HCT116 (cell line): ENCODE data around the gene CRYAB. TPM values are rescaled to one million over a fixed set of nuclear protein-coding genes. Genes with fewer than 3 reads are reported as not detected.

Experiments used
- ATAC-seq: fragments of 200-7000 bp; cut with Tn5 transposase; 2 replicates; pipeline ENCODE4 v1.9.1; 2020; ENCODE audit warnings: mild to moderate bottlenecking, moderate library complexity
- BruUV-seq: library from RNA; stranded (reverse); fragments of 400-500 nt; replicated peaks from 2 replicates; lab custom pipeline; 2021; lab: Mats Ljungman, UMichigan
- CTCF ChIA-PET: fragments of 300-600 bp; sonication (Branson Sonifier 250); formaldehyde crosslinking; loops from one replicate; lab custom pipeline; 2021; ENCODE audit warnings: antibody characterized with exemption; lab: Charles Lee
- POLR2A ChIA-PET: fragments of 300-600, 350-600 bp; sonication (Branson Sonifier 250); formaldehyde crosslinking; loops from one replicate; lab custom pipeline; 2021; ENCODE audit warnings: antibody characterized with exemption; lab: Charles Lee
- RAD21 ChIA-PET, 2 experiments: fragments of 300-600 bp; sonication (Branson Sonifier 250); formaldehyde crosslinking; loops; one replicate each; lab custom pipeline; 2023; ENCODE audit warnings: low total read pairs in 2 of 2; ENCODE audit not compliant: uncharacterized antibody in 2 of 2, unreplicated experiment in 2 of 2, low non-redundant PET in 1 of 2; lab: Charles Lee
- DNase-seq: peaks from one replicate; pipeline ENCODE4 v3.0.0-alpha.2; 2010; ENCODE audit warnings: low read depth, low spot score
- H2AFZ ChIP-seq: fragments of 200-600 bp; shearing (Covaris generic), sonication (generic); 2 replicates; pipeline ENCODE4 v1.6.1; 2017; ENCODE audit warnings: low read depth, mixed run types, mixed read lengths, antibody characterized with exemption, low read length; ENCODE audit not compliant: poor library complexity, severe bottlenecking
- H3K27ac ChIP-seq: 2 replicates; pipeline ENCODE4 v1.5.1; 2012; ENCODE audit warnings: low read depth, low read length
- H3K27me3 ChIP-seq: fragments of 200-600 bp; sonication (generic); 2 replicates; pipeline ENCODE4 v1.6.1; 2016; ENCODE audit warnings: mixed run types, low read length, mixed read lengths; ENCODE audit not compliant: insufficient read depth
- H3K36me3 ChIP-seq, 2 experiments: fragments of 200-500 bp in 1 of 2; fragments of 200-600 bp in 1 of 2; sonication (Bioruptor generic) in 1 of 2; sonication (generic) in 1 of 2; 2 replicates each; pipeline versions ENCODE4 v1.5.1 to v1.6.1; 2014 to 2016; ENCODE audit warnings: low read length in 2 of 2, inconsistent platforms in 1 of 2, mixed read lengths in 1 of 2, mixed run types in 1 of 2; ENCODE audit not compliant: insufficient read depth in 2 of 2, control insufficient read depth in 1 of 2
- H3K4me1 ChIP-seq, 2 experiments: fragments of 200-600 bp in 1 of 2; sonication (generic) in 1 of 2; 2 replicates each; pipeline versions ENCODE4 v1.5.1 to v1.6.1; 2012 to 2017; ENCODE audit warnings: low read length in 2 of 2, inconsistent platforms in 1 of 2, mild to moderate bottlenecking in 1 of 2, mixed read lengths in 1 of 2, mixed run types in 1 of 2, moderate library complexity in 1 of 2; ENCODE audit not compliant: insufficient read depth in 2 of 2, control insufficient read depth in 1 of 2
- H3K4me2 ChIP-seq: fragments of 200-600 bp; sonication (generic); 2 replicates; pipeline ENCODE4 v1.6.1; 2017; ENCODE audit warnings: mixed run types, low read length, mixed read lengths
- H3K4me3 ChIP-seq, 2 experiments: fragments of 200-600 bp in 1 of 2; sonication (generic) in 1 of 2; replicated peaks in 1 of 2; 2 replicates each; pipeline ENCODE4 v1.5.1; 2011 to 2016; ENCODE audit warnings: low read length in 2 of 2, control low read depth in 1 of 2, low read depth in 1 of 2, mild to moderate bottlenecking in 1 of 2, mixed read lengths in 1 of 2, mixed run types in 1 of 2
- H3K79me2 ChIP-seq: fragments of 200-600 bp; sonication (generic); 2 replicates; pipeline ENCODE4 v1.6.1; 2017; ENCODE audit warnings: mild to moderate bottlenecking, mixed run types, low read length, moderate library complexity, mixed read lengths; ENCODE audit not compliant: insufficient read depth
- H3K9ac ChIP-seq: fragments of 200-600 bp; sonication (generic); 2 replicates; pipeline ENCODE4 v1.6.1; 2016; ENCODE audit warnings: low read length, mixed read lengths
- H3K9me2 ChIP-seq: fragments of 200-600 bp; sonication (generic), shearing (Covaris generic); 2 replicates; pipeline ENCODE4 v1.6.1; 2017; ENCODE audit warnings: mixed run types, mild to moderate bottlenecking, moderate library complexity; ENCODE audit not compliant: insufficient read depth
- H3K9me3 ChIP-seq, 2 experiments: fragments of 200-500 bp in 1 of 2; fragments of 200-600 bp in 1 of 2; sonication (Bioruptor generic) in 1 of 2; sonication (generic) in 1 of 2; 2 replicates each; pipeline ENCODE4 v1.6.1; 2014 to 2017; ENCODE audit warnings: low read length in 2 of 2, mixed read lengths in 2 of 2, inconsistent platforms in 1 of 2, low read depth in 1 of 2, mild to moderate bottlenecking in 1 of 2, mixed run types in 1 of 2, moderate library complexity in 1 of 2; ENCODE audit not compliant: control insufficient read depth in 1 of 2, insufficient read depth in 1 of 2
- H4K20me1 ChIP-seq: fragments of 200-600 bp; sonication (generic), shearing (Covaris generic); 2 replicates; pipeline ENCODE4 v1.6.1; 2017; ENCODE audit warnings: mixed run types, mild to moderate bottlenecking, moderate library complexity; ENCODE audit not compliant: insufficient read depth
- CEBPB ChIP-seq: IDR thresholded peaks from 2 replicates; pipeline ENCODE4 v1.6.1; 2012; ENCODE audit warnings: low read depth
- CTCF ChIP-seq, 3 experiments: fragments of 200-600 bp in 1 of 3; sonication (generic) in 1 of 3; IDR thresholded peaks in 2 of 3; conservative IDR thresholded peaks in 1 of 3; 2 replicates each; pipeline ENCODE4 v1.5.1; 2012 to 2017; ENCODE audit warnings: low read depth in 2 of 3, low read length in 2 of 3, antibody characterized with exemption in 1 of 3, borderline replicate concordance in 1 of 3, control low read depth in 1 of 3, mild to moderate bottlenecking in 1 of 3, mixed read lengths in 1 of 3, mixed run types in 1 of 3, moderate library complexity in 1 of 3; ENCODE audit not compliant: insufficient read depth in 1 of 3
- EGR1 ChIP-seq: IDR thresholded peaks from 2 replicates; pipeline ENCODE4 v1.6.1; 2012; ENCODE audit warnings: low read depth
- ELF1 ChIP-seq: IDR thresholded peaks from 2 replicates; pipeline ENCODE4 v1.6.1; 2012; ENCODE audit warnings: low read depth, borderline replicate concordance
- EZH2 ChIP-seq: fragments of 200-600 bp; sonication (generic); IDR thresholded peaks from 2 replicates; pipeline ENCODE4 v1.6.1; 2017; ENCODE audit warnings: antibody characterized with exemption, mixed run types
- EZH2phosphoT487 ChIP-seq: fragments of 200-600 bp; IDR thresholded peaks from 2 replicates; pipeline ENCODE4 v1.6.1; 2018; ENCODE audit warnings: antibody characterized with exemption, borderline replicate concordance
- FOSL1 ChIP-seq: IDR thresholded peaks from 2 replicates; pipeline ENCODE4 v1.6.1; 2012; ENCODE audit warnings: low read depth
- POLR2A ChIP-seq: IDR thresholded peaks from 2 replicates; pipeline ENCODE4 v1.7.0; 2011; ENCODE audit warnings: borderline replicate concordance; ENCODE audit not compliant: insufficient read depth, insufficient read length; ENCODE audit errors: extremely low read depth
- POLR2AphosphoS5 ChIP-seq: IDR thresholded peaks from 2 replicates; pipeline ENCODE4 v1.6.1; 2011; ENCODE audit warnings: mild to moderate bottlenecking, low read depth, low read length, moderate library complexity
- RAD21 ChIP-seq: IDR thresholded peaks from 2 replicates; pipeline ENCODE4 v1.6.1; 2012; ENCODE audit warnings: low read depth, mild to moderate bottlenecking
- REST ChIP-seq: IDR thresholded peaks from 2 replicates; pipeline ENCODE4 v1.6.1; 2012; ENCODE audit warnings: low read depth
- SIN3A ChIP-seq: IDR thresholded peaks from 2 replicates; pipeline ENCODE4 v1.6.1; 2012; ENCODE audit warnings: low read depth
- SP1 ChIP-seq: IDR thresholded peaks from 2 replicates; pipeline ENCODE4 v1.6.1; 2012; ENCODE audit warnings: low read depth
- SRF ChIP-seq: IDR thresholded peaks from 2 replicates; pipeline ENCODE4 v1.6.1; 2012; ENCODE audit warnings: low read depth
- TCF7L2 ChIP-seq: IDR thresholded peaks from 2 replicates; pipeline ENCODE4 v1.7.0; 2011; ENCODE audit warnings: borderline replicate concordance, inconsistent platforms; ENCODE audit not compliant: insufficient read depth, insufficient read length; ENCODE audit errors: extremely low read depth
- YY1 ChIP-seq: IDR thresholded peaks from 2 replicates; pipeline ENCODE4 v1.6.1; 2011; ENCODE audit warnings: low read length, low read depth, moderate library complexity, mild to moderate bottlenecking; ENCODE audit not compliant: insufficient replicate concordance; ENCODE audit errors: extremely low read depth
- ZBTB33 ChIP-seq: IDR thresholded peaks from 2 replicates; pipeline ENCODE4 v1.6.1; 2011; ENCODE audit warnings: mild to moderate bottlenecking, low read length, moderate library complexity; ENCODE audit not compliant: insufficient replicate concordance; ENCODE audit errors: extremely low read depth
- ZFX ChIP-seq: fragments of 450-650 bp; IDR thresholded peaks from 2 replicates; pipeline ENCODE4 v1.6.1; 2017
- ZNF274 ChIP-seq: fragments of 200-500 bp; sonication (Bioruptor generic); IDR thresholded peaks from 2 replicates; pipeline ENCODE4 v1.6.1; 2014; ENCODE audit warnings: mild to moderate bottlenecking, low read depth, low read length, inconsistent platforms
- intact Hi-C: fragments of 100-400 bp; cut with micrococcal nuclease; formaldehyde crosslinking; loops from 2 replicates; pipeline ENCODE4 v1.10.0; 2022
- total RNA-seq: library from RNA; stranded (reverse); gene quantifications from one replicate; pipeline ENCODE4 v1.2.1, GENCODE V29; 2021; ENCODE audit not compliant: unreplicated experiment

Gene CRYAB
- total RNA-seq, 1 experiment from 2014 or later, result not detected

- ChIA-PET POLR2A (no interaction called here), CTCF (no interaction called here), RAD21 (no interaction called here)
- H3K27ac ChIP-seq, result no peak overlapping the region
- no peaks in the 10 kb centered on the region for H3K36me3 ChIP-seq
- TF ChIP-seq EZH2 (no peak), ZFX (no peak), ELF1 (no peak), EZH2phosphoT487 (no peak), ZNF274 (no peak), SRF (no peak), TCF7L2 (no peak), RAD21 (no peak), POLR2A (no peak), REST (no peak), POLR2AphosphoS5 (no peak), SIN3A (no peak), ZBTB33 (no peak), CEBPB (no peak), EGR1 (no peak), FOSL1 (no peak), CTCF (IDR thresholded peaks at IDR 0.05 in 2 of 3, conservative IDR thresholded peaks at IDR 0.05 in 1 of 3; ENCODE audit: borderline replicate concordance in 1 of 3, insufficient read depth in 1 of 3, low read depth in 2 of 3, low read length in 2 of 3) (no peak), SP1 (no peak), YY1 (no peak)
- intact Hi-C loops, result no loop called here
- no peaks in the 10 kb centered on the region for H3K79me2 ChIP-seq
- H3K4me3 ChIP-seq, result no peak overlapping the region
- H3K9ac ChIP-seq, result no peak overlapping the region
- H3K27me3 ChIP-seq, result 0 out of 2 replicates have a peak, but pooled peaks cover under 1% of the 10 kb centered on the region
- no peak overlapping the region for H2AFZ ChIP-seq
- BruUV-seq, result no TSS peak
- DNase-seq (no peak), ATAC-seq (no peak)
- H3K4me2 ChIP-seq, result no peak overlapping the region
- no peaks in the 10 kb centered on the region for H3K4me1 ChIP-seq
- H4K20me1 ChIP-seq, result no peaks in the 10 kb centered on the region
- H3K9me3 ChIP-seq, result no peaks in the 10 kb centered on the region
- H3K9me2 ChIP-seq, result no peaks in the 10 kb centered on the region
These were observed 6.2 kb downstream of the CRYAB start for GRCh38 chr11:111905411-111905810.
